Thyroid gland (tissue), 4 donors: ENCODE measurements around the gene CAPN14.

ENCODE experiments used
- POLR2A ChIP-seq, 2 donors: fragments of 450-650 bp; IDR thresholded peaks; one replicate each; pipeline ENCODE4 v1.6.1; 2017; ENCODE audit warnings: antibody characterized with exemption in 2 of 2, mild to moderate bottlenecking in 2 of 2, moderate library complexity in 1 of 2
- TF ChIP-seq, protein P1 (sequence below), 6 experiments: fragments of 200-600 bp in 3 of 6; fragments of 450-650 bp in 3 of 6; sonication (generic) in 3 of 6; IDR thresholded peaks; one replicate each; pipeline ENCODE4 v1.5.1; 2016 to 2019; ENCODE audit warnings: antibody characterized with exemption in 6 of 6, mild to moderate bottlenecking in 2 of 6, inconsistent platforms in 1 of 6, moderate library complexity in 1 of 6

- TF ChIP-seq, protein P1, sequence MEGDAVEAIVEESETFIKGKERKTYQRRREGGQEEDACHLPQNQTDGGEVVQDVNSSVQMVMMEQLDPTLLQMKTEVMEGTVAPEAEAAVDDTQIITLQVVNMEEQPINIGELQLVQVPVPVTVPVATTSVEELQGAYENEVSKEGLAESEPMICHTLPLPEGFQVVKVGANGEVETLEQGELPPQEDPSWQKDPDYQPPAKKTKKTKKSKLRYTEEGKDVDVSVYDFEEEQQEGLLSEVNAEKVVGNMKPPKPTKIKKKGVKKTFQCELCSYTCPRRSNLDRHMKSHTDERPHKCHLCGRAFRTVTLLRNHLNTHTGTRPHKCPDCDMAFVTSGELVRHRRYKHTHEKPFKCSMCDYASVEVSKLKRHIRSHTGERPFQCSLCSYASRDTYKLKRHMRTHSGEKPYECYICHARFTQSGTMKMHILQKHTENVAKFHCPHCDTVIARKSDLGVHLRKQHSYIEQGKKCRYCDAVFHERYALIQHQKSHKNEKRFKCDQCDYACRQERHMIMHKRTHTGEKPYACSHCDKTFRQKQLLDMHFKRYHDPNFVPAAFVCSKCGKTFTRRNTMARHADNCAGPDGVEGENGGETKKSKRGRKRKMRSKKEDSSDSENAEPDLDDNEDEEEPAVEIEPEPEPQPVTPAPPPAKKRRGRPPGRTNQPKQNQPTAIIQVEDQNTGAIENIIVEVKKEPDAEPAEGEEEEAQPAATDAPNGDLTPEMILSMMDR (IDR thresholded peaks at IDR 0.05), result no peak
- no peak for TF ChIP-seq POLR2A (IDR thresholded peaks at IDR 0.05)
These were observed 9.1 kb downstream of the CAPN14 start for GRCh38 chr2:31208240-31208639.
